ENCODE measurements around the gene ENHO.
"Not testable (repeated sequence)": the region's sequence is repeated elsewhere in the genome, so short reads cannot be mapped to it uniquely, and the experiment has no call there.

Gene ENHO

GRCh38 chr9:34505370-34506120, 17.2 kb downstream of the ENHO start:
- no peak for DNase-seq

GRCh38 chr9:34503406-34503805, 19.4 kb downstream of the ENHO start:
- DNase-seq = no peak

GRCh38 chr9:34502891-34503290, 19.9 kb downstream of the ENHO start:
- no peak for DNase-seq

- DNase-seq = no peak
These were observed 20.3 kb downstream of the ENHO start for GRCh38 chr9:34502471-34502870.

- no peak for DNase-seq
These were observed 20.8 kb downstream of the ENHO start for GRCh38 chr9:34501889-34502425.

- DNase-seq = no peak
These were observed 21.4 kb downstream of the ENHO start for GRCh38 chr9:34501372-34501771.

- peak; percentile 85 for DNase-seq
These were observed 22.0 kb downstream of the ENHO start for GRCh38 chr9:34500623-34501267.

- DNase-seq = no peak
These were observed 23.7 kb downstream of the ENHO start for GRCh38 chr9:34499076-34499475.

- no peak for DNase-seq
These were observed 24.2 kb downstream of the ENHO start for GRCh38 chr9:34498553-34498952.

- no peak for DNase-seq
These were observed 26.6 kb downstream of the ENHO start for GRCh38 chr9:34496149-34496712.

GRCh38 chr9:34493972-34494535, 28.7 kb downstream of the ENHO start:
- peak; percentile 14 for DNase-seq

- no peak for DNase-seq
These were observed 30.7 kb downstream of the ENHO start for GRCh38 chr9:34492051-34492450.

- DNase-seq = no peak
These were observed 31.2 kb downstream of the ENHO start for GRCh38 chr9:34491596-34491995.

- DNase-seq = no peak
These were observed 32.0 kb downstream of the ENHO start for GRCh38 chr9:34490760-34491159.

- no peak for DNase-seq
These were observed 32.4 kb downstream of the ENHO start for GRCh38 chr9:34490360-34490759.

- no peak for DNase-seq
These were observed 36.2 kb downstream of the ENHO start for GRCh38 chr9:34486572-34486971.

GRCh38 chr9:34485822-34486221, 37.0 kb downstream of the ENHO start:
- DNase-seq = no peak

- no peak for DNase-seq
These were observed 38.1 kb downstream of the ENHO start for GRCh38 chr9:34484678-34485077.

- not testable (repeated sequence) for DNase-seq
These were observed 40.0 kb downstream of the ENHO start for GRCh38 chr9:34482746-34483145.

- not testable (repeated sequence) for DNase-seq
These were observed 41.2 kb downstream of the ENHO start for GRCh38 chr9:34481620-34482019.

- no peak for DNase-seq
These were observed 43.3 kb downstream of the ENHO start for GRCh38 chr9:34479431-34479866.

- no peak for DNase-seq
These were observed 45.2 kb downstream of the ENHO start for GRCh38 chr9:34477541-34477940.

- DNase-seq = no peak
These were observed 47.7 kb downstream of the ENHO start for GRCh38 chr9:34475097-34475496.

Measured in activated CD4-positive, alpha-beta T cell treated with anti-CD3 and anti-CD28 coated beads, Interleukin-2, amount 50 U/mL, for 16 hours (primary cell).